Limb (tissue), 2 donors: ENCODE measurements around the gene TIPARP.
A peak's percentile ranks its signal among the peaks of the same experiment; 100 is the strongest.

ENCODE experiments used
- DNase-seq, 2 donors: peaks; one replicate each; pipeline ENCODE4 v3.0.0-alpha.2; 2016; ENCODE audit errors: extremely low spot score in 2 of 2

Gene TIPARP

GRCh38 chr3:156674046-156674910, at the start of gene TIPARP:
TSS of gene TIPARP (plus strand) at chr3:156674590. CDS start at chr3:156677698, 3,108 bp downstream.
- peak; percentile 96 to 100 for DNase-seq

GRCh38 chr3:156626104-156626503, 48.3 kb upstream of the TIPARP start:
- DNase-seq: no peak

GRCh38 chr3:156627946-156628569, 46.3 kb upstream of the TIPARP start:
- no peak for DNase-seq

- DNase-seq: no peak
These were observed 45.4 kb upstream of the TIPARP start for GRCh38 chr3:156628836-156629618.

GRCh38 chr3:156630081-156630772, 44.2 kb upstream of the TIPARP start:
- DNase-seq: no peak

GRCh38 chr3:156630773-156631093, 43.7 kb upstream of the TIPARP start:
- no peak for DNase-seq

GRCh38 chr3:156631323-156631722, 43.1 kb upstream of the TIPARP start:
- no peak for DNase-seq

- DNase-seq: no peak
These were observed 41.8 kb upstream of the TIPARP start for GRCh38 chr3:156632601-156633000.

- DNase-seq: peak in 1 of 2 donors; percentile 24
These were observed 41.1 kb upstream of the TIPARP start for GRCh38 chr3:156633335-156633734.

- no peak for DNase-seq
These were observed 39.4 kb upstream of the TIPARP start for GRCh38 chr3:156635034-156635433.

GRCh38 chr3:156635973-156636372, 38.4 kb upstream of the TIPARP start:
- DNase-seq: no peak

- DNase-seq: no peak
These were observed 36.8 kb upstream of the TIPARP start for GRCh38 chr3:156637480-156638022.

- DNase-seq: no peak
These were observed 36.1 kb upstream of the TIPARP start for GRCh38 chr3:156638271-156638670.

GRCh38 chr3:156639414-156640023, 34.9 kb upstream of the TIPARP start:
- DNase-seq: no peak

GRCh38 chr3:156641618-156641975, 32.8 kb upstream of the TIPARP start:
- no peak for DNase-seq

GRCh38 chr3:156642750-156643728, 31.4 kb upstream of the TIPARP start:
- no peak for DNase-seq

- DNase-seq: peak in 1 of 2 donors; percentile 46
These were observed 30.5 kb upstream of the TIPARP start for GRCh38 chr3:156643729-156644389.

- no peak for DNase-seq
These were observed 29.4 kb upstream of the TIPARP start for GRCh38 chr3:156644958-156645357.

GRCh38 chr3:156646958-156647357, 27.4 kb upstream of the TIPARP start:
- no peak for DNase-seq
